Gastroesophageal sphincter (tissue), 3 donors: Measurements from ENCODE around the gene GNAI3.

Experiments used
- EP300 ChIP-seq: sonication (generic); formaldehyde crosslinking; IDR thresholded peaks from one replicate; pipeline ENCODE4 v1.6.1; 2017; ENCODE audit warnings: antibody characterized with exemption, mild to moderate bottlenecking
- POLR2A ChIP-seq, 2 donors: fragments of 450-650 bp; IDR thresholded peaks; one replicate each; pipeline ENCODE4 v1.6.1; 2017; ENCODE audit warnings: antibody characterized with exemption in 2 of 2, mild to moderate bottlenecking in 2 of 2, moderate library complexity in 1 of 2
- POLR2AphosphoS5 ChIP-seq: sonication (generic); formaldehyde crosslinking; IDR thresholded peaks from one replicate; pipeline ENCODE4 v1.6.1; 2017; ENCODE audit warnings: antibody characterized with exemption
- TF ChIP-seq, protein P1 (sequence below), 4 experiments: fragments of 200-600 bp in 2 of 4; fragments of 450-650 bp in 2 of 4; sonication (generic) in 1 of 4; IDR thresholded peaks; one replicate each; pipeline ENCODE4 v1.5.1; 2017 to 2019; ENCODE audit warnings: antibody characterized with exemption in 4 of 4, mild to moderate bottlenecking in 2 of 4, moderate library complexity in 2 of 4

- TF ChIP-seq, protein P1, sequence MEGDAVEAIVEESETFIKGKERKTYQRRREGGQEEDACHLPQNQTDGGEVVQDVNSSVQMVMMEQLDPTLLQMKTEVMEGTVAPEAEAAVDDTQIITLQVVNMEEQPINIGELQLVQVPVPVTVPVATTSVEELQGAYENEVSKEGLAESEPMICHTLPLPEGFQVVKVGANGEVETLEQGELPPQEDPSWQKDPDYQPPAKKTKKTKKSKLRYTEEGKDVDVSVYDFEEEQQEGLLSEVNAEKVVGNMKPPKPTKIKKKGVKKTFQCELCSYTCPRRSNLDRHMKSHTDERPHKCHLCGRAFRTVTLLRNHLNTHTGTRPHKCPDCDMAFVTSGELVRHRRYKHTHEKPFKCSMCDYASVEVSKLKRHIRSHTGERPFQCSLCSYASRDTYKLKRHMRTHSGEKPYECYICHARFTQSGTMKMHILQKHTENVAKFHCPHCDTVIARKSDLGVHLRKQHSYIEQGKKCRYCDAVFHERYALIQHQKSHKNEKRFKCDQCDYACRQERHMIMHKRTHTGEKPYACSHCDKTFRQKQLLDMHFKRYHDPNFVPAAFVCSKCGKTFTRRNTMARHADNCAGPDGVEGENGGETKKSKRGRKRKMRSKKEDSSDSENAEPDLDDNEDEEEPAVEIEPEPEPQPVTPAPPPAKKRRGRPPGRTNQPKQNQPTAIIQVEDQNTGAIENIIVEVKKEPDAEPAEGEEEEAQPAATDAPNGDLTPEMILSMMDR (IDR thresholded peaks at IDR 0.05) = no peak
- TF ChIP-seq POLR2A (IDR thresholded peaks at IDR 0.05) (no peak), EP300 (no peak), POLR2AphosphoS5 (no peak)
These were observed 82.6 kb downstream of the GNAI3 start for GRCh38 chr1:109630898-109631512.
